Thoracic aorta (tissue), 2 donors: ENCODE results near the gene RTKN. TPM values are rescaled to one million over a fixed set of nuclear protein-coding genes. Genes with fewer than 3 reads are reported as not detected.

ENCODE experiments used
- ATAC-seq: fragments of 150-250 bp; one replicate; pipeline ENCODE4 v1.8.0; 2017; ENCODE audit warnings: low read depth; ENCODE audit not compliant: insufficient number of reproducible peaks, low FRiP score
- DNase-seq: peaks from one replicate; pipeline ENCODE4 v3.0.0-alpha.2; 2020; ENCODE audit warnings: low spot score
- H3K27ac ChIP-seq, 2 donors: fragments of 200-600 bp; sonication (generic); 1 replicate in 1 of 2; 2 replicates in 1 of 2; pipeline ENCODE4 v1.5.1; 2016; ENCODE audit warnings: mild to moderate bottlenecking in 2 of 2, moderate library complexity in 2 of 2
- H3K27me3 ChIP-seq: fragments of 200-600 bp; sonication (generic); replicated peaks from 2 replicates; pipeline ENCODE4 v1.6.0; 2016; ENCODE audit warnings: mild to moderate bottlenecking; ENCODE audit not compliant: insufficient read depth
- H3K36me3 ChIP-seq: fragments of 200-600 bp; sonication (generic); one replicate; pipeline ENCODE4 v1.5.1; 2016
- H3K4me1 ChIP-seq, 2 donors: fragments of 200-600 bp; sonication (generic); 1 replicate in 1 of 2; 2 replicates in 1 of 2; pipeline versions ENCODE4 v1.5.1 to v1.6.0; 2016; ENCODE audit warnings: low read depth in 2 of 2, mild to moderate bottlenecking in 1 of 2; ENCODE audit not compliant: control insufficient read depth in 1 of 2
- H3K4me3 ChIP-seq: fragments of 200-600 bp; sonication (generic); 2 replicates; pipeline ENCODE4 v1.5.1; 2016; ENCODE audit warnings: mild to moderate bottlenecking
- H3K9me3 ChIP-seq: fragments of 200-600 bp; sonication (generic); 2 replicates; pipeline ENCODE4 v1.5.1; 2016
- CTCF ChIP-seq: fragments of 200-600 bp; sonication (generic); IDR thresholded peaks from one replicate; pipeline ENCODE4 v1.5.1; 2019; ENCODE audit warnings: antibody characterized with exemption
- total RNA-seq, 2 donors: library from RNA; depleted of rRNA; stranded (reverse); fragments of >200 nt; gene quantifications; one replicate each; pipeline versions ENCODE4 v1.1.0 to v1.2.3, GENCODE V29; 2016

RTKN gene
- total RNA-seq, 2 donors from 2014 or later: 23.2 to 25.6 TPM

GRCh38 chr2:74429487-74430451 is 12.0 kb downstream of the RTKN start:
- H3K4me1 ChIP-seq: no peaks in the 10 kb centered on the region
- H3K36me3 ChIP-seq: peaks cover 29% of the 10 kb centered on the region
- no peak overlapping the region for H3K4me3 ChIP-seq
- H3K27ac ChIP-seq: no peak overlapping the region
- ATAC-seq (no peak), DNase-seq (no peak)
- H3K9me3 ChIP-seq: no peaks in the 10 kb centered on the region
- no peaks in the 10 kb centered on the region for H3K27me3 ChIP-seq
- no peak for TF ChIP-seq CTCF

- ATAC-seq (no peak), DNase-seq (no peak)
- Histone ChIP-seq H3K4me3 (no peak overlapping the region), H3K27ac (no peak overlapping the region), H3K9me3 (no peaks in the 10 kb centered on the region), H3K4me1 (no peaks in the 10 kb centered on the region), H3K27me3 (no peaks in the 10 kb centered on the region), H3K36me3 (peaks cover 29% of the 10 kb centered on the region)
- TF ChIP-seq CTCF: no peak
Observed at GRCh38 chr2:74428675-74429074, 13.1 kb downstream of the RTKN start.

GRCh38 chr2:74427551-74427950 is 14.2 kb downstream of the RTKN start:
- no peak for DNase-seq
- TF ChIP-seq CTCF: no peak
- ATAC-seq: no peak
- Histone ChIP-seq H3K27me3 (no peaks in the 10 kb centered on the region), H3K4me1 (no peaks in the 10 kb centered on the region), H3K36me3 (peaks cover 29% of the 10 kb centered on the region), H3K27ac (no peak overlapping the region), H3K9me3 (no peaks in the 10 kb centered on the region), H3K4me3 (no peak overlapping the region)

GRCh38 chr2:74426181-74426758 is 15.5 kb downstream of the RTKN start:
- H3K27ac ChIP-seq: no peak overlapping the region
- TF ChIP-seq CTCF: no peak
- ATAC-seq (no peak), DNase-seq (no peak)
- peaks cover 26% of the 10 kb centered on the region for H3K36me3 ChIP-seq
- no peak overlapping the region for H3K4me3 ChIP-seq
- H3K4me1 ChIP-seq: peaks cover 0 to 7% of the 10 kb centered on the region in 2 donors
- H3K9me3 ChIP-seq: no peaks in the 10 kb centered on the region
- no peaks in the 10 kb centered on the region for H3K27me3 ChIP-seq

GRCh38 chr2:74425523-74425922 is 16.2 kb downstream of the RTKN start:
- Histone ChIP-seq H3K27ac (no peak overlapping the region), H3K4me1 (peaks cover 0 to 13% of the 10 kb centered on the region in 2 donors), H3K27me3 (no peaks in the 10 kb centered on the region), H3K36me3 (peaks cover 22% of the 10 kb centered on the region), H3K9me3 (no peaks in the 10 kb centered on the region), H3K4me3 (no peak overlapping the region)
- no peak for DNase-seq
- no peak for TF ChIP-seq CTCF
- ATAC-seq: no peak
